Measurements from ENCODE around the gene DOK4. TPM values are rescaled to one million over a fixed set of nuclear protein-coding genes. Genes with fewer than 3 reads are reported as not detected.

The DOK4 gene
- total and polyA plus RNA-seq, 8 donors = 27.7 to 108 (median 31.0) TPM

DNA sequence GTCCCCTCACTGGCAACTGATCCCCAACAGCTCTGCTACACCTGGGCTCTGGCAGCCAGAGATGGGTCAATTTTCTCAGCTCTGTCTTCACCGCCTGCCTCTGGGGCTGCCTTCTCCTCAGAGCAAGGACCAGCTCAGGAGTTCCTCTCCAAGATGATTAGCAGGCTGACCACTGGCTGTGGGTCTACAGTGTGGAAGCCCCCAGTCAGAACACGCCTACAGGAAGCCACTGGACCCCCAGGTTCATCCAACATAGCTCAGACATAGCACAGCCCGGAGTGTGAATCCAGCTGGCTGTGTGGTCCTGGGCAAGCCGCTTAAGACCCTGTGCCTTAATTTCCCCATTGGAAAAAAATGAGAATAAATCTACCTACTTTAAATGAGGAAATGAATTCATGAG is 4.9 kb downstream of the DOK4 start:
- Histone ChIP-seq H3K27me3 (peaks cover 0 to 21% of the 10 kb centered on the region in 2 donors), H3K4me3 (no peak overlapping the region), H3K27ac (no peak overlapping the region), H3K9me3 (no peaks in the 10 kb centered on the region), H3K4me1 (peaks cover 48 to 62% of the 10 kb centered on the region in 2 donors), H3K36me3 (no peaks in the 10 kb centered on the region)
- no peak for DNase-seq
- TF ChIP-seq, protein P1, sequence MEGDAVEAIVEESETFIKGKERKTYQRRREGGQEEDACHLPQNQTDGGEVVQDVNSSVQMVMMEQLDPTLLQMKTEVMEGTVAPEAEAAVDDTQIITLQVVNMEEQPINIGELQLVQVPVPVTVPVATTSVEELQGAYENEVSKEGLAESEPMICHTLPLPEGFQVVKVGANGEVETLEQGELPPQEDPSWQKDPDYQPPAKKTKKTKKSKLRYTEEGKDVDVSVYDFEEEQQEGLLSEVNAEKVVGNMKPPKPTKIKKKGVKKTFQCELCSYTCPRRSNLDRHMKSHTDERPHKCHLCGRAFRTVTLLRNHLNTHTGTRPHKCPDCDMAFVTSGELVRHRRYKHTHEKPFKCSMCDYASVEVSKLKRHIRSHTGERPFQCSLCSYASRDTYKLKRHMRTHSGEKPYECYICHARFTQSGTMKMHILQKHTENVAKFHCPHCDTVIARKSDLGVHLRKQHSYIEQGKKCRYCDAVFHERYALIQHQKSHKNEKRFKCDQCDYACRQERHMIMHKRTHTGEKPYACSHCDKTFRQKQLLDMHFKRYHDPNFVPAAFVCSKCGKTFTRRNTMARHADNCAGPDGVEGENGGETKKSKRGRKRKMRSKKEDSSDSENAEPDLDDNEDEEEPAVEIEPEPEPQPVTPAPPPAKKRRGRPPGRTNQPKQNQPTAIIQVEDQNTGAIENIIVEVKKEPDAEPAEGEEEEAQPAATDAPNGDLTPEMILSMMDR (IDR thresholded peaks at IDR 0.05) = no peak
- no peak for ATAC-seq
- intact Hi-C loops (cut with DNase I) = no loop called here

DNA sequence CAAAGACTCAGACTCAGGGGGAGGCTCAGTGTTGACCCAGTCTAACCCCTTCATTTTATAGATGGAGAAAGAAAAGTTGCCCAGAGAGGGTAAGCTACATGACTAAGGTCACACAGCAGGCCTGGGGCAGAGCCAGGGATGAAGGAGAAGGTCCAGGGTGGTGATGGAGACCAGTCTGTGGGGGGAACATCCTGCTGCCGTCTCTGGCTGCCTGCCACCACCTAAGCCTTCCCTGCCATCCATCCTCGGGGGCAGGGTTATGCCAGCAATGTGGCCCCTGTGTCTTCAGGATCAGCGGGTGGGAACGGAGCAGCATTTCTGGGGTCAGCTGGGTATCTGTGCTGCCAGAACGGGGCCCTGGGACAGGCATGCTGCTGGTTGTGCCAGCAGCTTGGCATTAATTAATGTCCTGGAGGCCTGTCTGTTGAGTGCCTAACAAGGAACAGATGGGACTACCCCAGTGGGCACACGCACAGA is 5.5 kb downstream of the DOK4 start:
- H3K27ac ChIP-seq = peak overlapping the region in 1 of 2 donors; percentile 26
- intact Hi-C loops (cut with DNase I) = no loop called here
- H3K27me3 ChIP-seq = peaks cover 0 to 18% of the 10 kb centered on the region in 2 donors
- TF ChIP-seq, protein P1 (IDR thresholded peaks at IDR 0.05) = no peak
- no peaks in the 10 kb centered on the region for H3K9me3 ChIP-seq
- peak in 1 of 4 donors; percentile 26 for DNase-seq
- no peak for ATAC-seq
- H3K36me3 ChIP-seq = no peaks in the 10 kb centered on the region
- H3K4me3 ChIP-seq = no peak overlapping the region
- H3K4me1 ChIP-seq = peaks cover 55 to 64% of the 10 kb centered on the region in 2 donors

DNA sequence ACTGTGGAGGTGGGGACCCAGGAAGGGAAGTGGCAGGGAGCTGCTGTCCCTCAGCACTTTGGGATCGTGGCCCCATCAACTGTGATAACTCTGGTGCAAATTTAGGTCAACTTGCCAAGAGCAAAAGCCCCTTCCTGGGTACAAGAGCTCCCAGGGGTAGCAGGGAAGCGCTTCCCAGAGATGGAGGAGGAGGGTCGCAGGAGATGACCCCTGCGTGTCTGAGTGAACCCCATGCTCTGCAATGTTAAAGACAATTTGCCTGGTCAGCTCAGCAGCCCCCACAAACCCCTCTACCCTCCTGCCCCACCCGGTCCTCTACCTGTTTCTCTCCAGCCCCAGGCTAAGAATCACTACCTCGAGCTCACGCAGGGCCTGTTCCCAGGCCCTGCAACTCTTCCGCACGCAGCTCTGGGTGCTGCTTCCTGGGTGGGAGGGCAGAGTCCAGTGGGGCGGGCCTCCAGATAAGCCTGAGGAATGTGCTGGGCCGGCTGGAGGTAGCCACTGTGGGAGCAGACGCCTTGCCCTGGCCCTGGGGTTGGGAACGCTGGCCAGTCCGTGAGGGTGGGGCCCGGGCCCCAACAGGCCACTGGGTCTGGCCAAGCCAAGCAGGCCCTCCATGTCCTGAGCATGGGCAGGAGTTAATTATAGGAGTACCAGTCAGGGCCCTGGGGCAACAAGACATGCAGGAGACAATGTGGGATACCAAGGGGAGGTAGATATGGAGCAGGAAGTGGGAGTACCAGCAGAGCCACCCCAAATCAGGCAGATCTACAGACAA is 6.1 kb downstream of the DOK4 start:
- intact Hi-C loops (cut with DNase I) = no loop called here
- DNase-seq (peak in 1 of 4 donors; percentile 63), ATAC-seq (peak; percentile 72)
- Histone ChIP-seq H3K9me3 (no peaks in the 10 kb centered on the region), H3K27ac (peak overlapping the region; percentile 24 to 26), H3K4me1 (peaks cover 50 to 60% of the 10 kb centered on the region in 2 donors), H3K4me3 (peak overlapping the region in 1 of 2 donors; percentile 44), H3K27me3 (peaks cover 0 to 12% of the 10 kb centered on the region in 2 donors), H3K36me3 (no peaks in the 10 kb centered on the region)
- TF ChIP-seq, protein P1 (IDR thresholded peaks at IDR 0.05) = no peak

DNA sequence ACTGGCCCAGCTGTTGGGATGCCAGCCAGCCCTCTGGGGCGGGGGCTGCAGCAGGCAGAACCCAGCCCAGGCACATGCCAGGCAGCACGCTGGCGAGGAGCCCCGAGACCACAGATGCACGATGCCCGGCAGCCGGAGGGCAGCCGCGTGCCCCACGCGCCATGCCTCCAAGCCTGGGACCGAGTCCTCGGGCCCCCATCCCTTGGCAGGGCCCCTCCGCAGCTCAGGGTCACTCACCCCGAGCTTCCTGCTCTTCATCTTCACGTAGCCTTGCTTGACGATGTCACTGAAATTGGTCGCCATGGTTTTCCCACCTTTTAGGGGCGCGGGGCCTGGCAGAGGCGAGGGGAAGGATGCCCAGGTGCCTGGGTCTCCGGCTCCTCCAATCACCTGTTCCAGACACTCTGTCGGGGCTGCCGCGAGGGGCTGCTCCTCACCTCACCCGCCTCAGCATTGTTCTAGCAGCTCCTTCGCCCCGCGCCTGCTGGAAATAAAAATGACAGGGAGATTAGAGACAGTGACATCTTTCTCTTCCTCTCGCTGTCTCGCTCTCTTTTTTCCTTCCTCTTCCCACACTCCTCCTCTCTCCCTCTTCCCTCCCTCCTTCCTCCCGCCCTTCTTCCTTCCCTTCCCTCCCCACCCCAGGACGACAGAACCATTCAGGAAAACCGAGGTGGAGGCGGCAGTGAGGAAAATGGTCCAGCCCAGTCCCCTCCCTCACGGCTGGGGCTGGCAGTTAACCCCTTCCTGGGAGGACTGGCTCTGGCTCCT is 6.9 kb downstream of the DOK4 start:
- Histone ChIP-seq H3K4me3 (peak overlapping the region; percentile 29 to 44), H3K9me3 (no peaks in the 10 kb centered on the region), H3K27me3 (peaks cover 0 to 8% of the 10 kb centered on the region in 2 donors), H3K36me3 (peaks cover 0 to 8% of the 10 kb centered on the region in 2 donors), H3K27ac (peak overlapping the region; percentile 19 to 24), H3K4me1 (peaks cover 43 to 54% of the 10 kb centered on the region in 2 donors)
- ATAC-seq (peak; percentile 12), DNase-seq (peak in 1 of 4 donors; percentile 44)
- intact Hi-C loops (cut with DNase I) = no loop called here
- TF ChIP-seq, protein P1 (IDR thresholded peaks at IDR 0.05) = no peak

All from left lung (tissue), 10 donors.